HL-60 (cell line): ENCODE measurements around the gene RSAD1.

Experiments
- POLR2AphosphoS5 ChIP-seq: IDR thresholded peaks from 2 replicates; pipeline ENCODE4 v1.6.1; 2012; ENCODE audit warnings: low read depth
- TF ChIP-seq, protein P1 (sequence below): IDR thresholded peaks from one replicate; pipeline ENCODE4 v1.5.1; 2011; ENCODE audit warnings: low read length, control low read depth, inconsistent platforms; ENCODE audit not compliant: insufficient read depth

DNA sequence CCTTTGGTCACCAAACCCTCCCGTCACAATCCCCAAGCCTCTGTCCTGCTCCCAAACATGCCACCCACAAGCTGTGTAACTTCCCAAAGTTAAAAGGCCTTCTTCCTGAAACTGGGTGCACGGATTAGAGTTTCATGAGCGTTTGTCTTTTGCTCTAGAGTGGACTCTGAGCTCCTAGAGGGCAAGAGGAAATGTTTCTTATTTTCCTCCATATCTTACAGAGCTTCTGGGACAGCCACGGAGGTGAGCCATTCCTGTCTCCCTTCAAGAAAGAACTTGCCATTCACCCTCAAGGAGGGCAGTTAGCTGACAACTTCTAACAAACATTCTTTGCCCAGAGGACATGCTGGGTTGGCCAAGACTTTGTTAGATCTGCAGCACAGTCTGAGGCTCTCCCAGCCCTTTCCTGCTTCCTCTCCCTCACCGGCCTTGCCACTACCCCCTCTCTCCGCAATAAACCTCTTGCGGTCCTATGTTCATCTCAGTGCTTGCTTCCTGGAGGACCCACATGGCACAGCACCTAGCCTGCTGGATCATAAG, 27.0 kb downstream of the RSAD1 start:
- TF ChIP-seq, protein P1, sequence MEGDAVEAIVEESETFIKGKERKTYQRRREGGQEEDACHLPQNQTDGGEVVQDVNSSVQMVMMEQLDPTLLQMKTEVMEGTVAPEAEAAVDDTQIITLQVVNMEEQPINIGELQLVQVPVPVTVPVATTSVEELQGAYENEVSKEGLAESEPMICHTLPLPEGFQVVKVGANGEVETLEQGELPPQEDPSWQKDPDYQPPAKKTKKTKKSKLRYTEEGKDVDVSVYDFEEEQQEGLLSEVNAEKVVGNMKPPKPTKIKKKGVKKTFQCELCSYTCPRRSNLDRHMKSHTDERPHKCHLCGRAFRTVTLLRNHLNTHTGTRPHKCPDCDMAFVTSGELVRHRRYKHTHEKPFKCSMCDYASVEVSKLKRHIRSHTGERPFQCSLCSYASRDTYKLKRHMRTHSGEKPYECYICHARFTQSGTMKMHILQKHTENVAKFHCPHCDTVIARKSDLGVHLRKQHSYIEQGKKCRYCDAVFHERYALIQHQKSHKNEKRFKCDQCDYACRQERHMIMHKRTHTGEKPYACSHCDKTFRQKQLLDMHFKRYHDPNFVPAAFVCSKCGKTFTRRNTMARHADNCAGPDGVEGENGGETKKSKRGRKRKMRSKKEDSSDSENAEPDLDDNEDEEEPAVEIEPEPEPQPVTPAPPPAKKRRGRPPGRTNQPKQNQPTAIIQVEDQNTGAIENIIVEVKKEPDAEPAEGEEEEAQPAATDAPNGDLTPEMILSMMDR = no peak
- TF ChIP-seq POLR2AphosphoS5 = no peak
